NCI-H2107 (cell line): ENCODE data around the gene GPR153.
A peak's percentile ranks its signal among the peaks of the same experiment; 100 is the strongest.

ENCODE experiments used
- DNase-seq: peaks from one replicate; lab custom pipeline; 2025; lab: John Stamatoyannopoulos, UW

The GPR153 gene

GRCh38 chr1:6248161-6248776 lies 12.6 kb downstream of the GPR153 start:
- DNase-seq: no peak

DNA sequence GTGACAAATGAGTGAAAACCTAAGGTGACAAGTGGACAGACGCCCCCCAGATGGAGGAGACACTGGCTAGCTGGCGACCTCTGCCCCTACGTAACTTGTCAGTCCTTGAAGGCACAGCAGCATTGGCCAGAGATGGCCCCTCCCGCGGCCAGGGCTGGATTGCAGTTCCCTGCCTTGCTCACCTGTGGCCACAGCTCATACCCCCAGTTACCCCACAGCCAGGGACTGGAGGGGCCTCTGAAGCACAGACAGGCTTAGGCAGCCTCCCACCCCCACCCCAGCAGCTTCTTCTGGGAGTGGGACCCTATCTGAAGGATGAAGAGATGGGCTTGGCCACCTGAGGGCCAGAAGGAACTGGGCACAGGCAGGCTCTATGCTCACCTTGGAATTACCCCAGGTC lies 13.2 kb downstream of the GPR153 start:
- DNase-seq: no peak

DNA sequence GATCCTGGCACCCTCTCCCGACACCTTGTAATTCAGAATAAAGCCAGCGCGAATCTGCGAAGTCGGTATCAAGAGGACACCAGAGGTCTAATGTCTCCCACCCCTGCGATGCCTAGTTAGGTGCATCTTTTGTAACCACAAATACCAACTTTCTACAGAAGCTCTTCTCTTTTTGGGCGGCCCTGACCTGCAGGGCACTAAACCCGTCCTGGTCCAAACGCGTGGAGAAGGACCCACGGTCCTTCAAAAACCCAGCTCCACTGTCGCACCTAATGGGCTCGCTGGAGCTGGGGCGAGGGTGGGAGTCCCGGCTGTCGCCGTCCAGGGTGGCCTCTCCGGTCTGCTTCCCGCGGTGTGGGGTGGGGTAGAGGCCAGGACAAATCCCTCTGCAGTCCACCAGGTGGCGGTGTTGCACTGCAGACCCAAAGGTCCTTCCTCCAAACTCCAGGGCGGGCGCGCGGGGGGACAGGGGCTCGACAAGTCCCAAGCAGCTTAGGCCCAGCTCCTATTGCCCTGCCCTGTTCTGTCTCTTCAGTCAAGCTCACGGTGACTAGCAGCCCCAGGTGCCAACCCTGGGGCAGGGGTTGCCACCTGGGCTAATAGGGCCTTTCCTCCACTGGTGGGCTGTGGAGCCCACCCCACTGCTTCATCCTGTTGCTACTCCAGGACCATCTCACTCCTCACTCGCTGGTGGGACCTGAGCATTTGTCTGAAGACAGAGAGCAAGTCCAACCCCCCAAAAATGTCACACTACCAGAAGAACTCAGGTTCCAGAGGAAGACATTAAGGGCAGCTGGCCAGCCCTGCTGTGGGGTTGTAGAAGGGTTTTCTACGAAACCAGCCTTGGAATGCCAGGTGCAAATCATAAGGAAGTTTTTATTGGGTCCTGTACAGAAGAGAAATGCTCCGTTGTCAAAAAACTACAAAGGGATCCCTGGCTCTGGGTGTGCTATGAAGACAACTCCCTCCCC lies 14.1 kb downstream of the GPR153 start:
- peak; percentile 14 for DNase-seq

GRCh38 chr1:6245869-6246496 lies 14.9 kb downstream of the GPR153 start:
- no peak for DNase-seq

DNA sequence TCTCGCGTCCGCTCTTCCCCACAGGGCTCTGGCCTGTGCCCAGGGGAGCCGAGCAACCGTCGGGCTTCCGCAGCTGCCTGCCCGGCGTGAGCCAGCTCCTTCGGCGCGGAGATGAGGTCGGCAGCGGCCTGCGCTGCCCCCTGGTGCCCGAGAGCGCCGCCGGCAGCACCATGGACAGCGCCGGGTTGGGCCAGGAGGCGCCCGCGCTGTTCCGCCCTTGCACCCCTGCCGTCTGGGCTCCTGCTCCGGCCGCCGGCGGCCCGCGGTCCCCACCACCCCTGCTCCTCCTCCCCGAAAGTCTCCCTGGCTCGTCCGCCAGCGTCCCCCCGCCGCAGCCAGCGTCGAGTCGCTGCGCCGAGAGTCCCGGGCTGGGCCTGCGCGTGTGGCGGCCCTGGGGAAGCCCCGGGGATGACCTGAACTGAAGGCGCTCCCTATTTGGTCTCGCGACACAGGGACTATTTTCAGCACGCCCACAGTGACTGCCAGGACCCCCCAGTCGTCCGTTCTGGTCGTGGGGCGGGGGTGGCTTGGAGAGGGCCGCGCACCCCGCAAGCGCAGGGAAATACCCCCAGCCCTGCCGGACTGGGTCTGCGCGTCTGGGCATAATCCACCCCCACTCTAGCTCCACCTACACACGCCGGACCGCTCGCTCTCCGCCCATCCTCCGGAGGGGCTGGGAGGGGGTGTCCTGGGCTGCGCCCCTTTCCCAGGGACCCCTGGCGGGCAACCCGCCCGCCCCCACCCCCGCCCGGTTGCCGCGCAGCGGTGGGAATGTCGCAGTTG lies 15.6 kb downstream of the GPR153 start:
- DNase-seq: no peak

DNA sequence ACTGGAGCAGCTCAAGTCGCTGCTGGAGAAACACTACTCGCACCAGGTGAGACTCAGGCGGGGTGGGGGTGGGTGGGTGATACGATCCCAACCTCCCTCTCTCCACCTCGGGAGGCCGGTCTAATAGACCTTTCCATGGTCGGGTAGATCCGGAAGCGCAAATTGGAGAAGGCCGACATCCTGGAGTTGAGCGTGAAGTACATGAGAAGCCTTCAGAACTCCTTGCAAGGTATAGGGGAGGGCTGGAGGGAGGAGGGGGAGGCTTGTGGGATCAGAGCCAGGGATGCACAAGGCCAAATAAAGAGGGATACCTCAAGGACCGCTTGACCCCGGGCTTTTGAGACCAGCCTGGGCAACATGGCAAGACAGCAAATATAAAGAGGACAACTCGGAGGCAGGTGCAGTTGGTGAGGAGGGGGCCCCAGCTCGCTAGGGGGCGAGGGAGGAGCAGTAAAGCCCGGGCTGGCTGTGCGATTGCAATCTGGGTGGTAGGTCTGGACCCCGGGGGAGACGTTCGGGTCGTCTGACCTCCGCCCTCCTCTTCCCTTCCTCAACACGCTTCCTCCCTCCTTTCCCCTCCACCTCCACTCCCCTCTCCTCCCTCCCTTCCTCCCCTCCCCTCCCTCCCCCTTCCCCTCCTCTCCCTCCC lies 16.4 kb downstream of the GPR153 start:
- DNase-seq: no peak

- DNase-seq: no peak
Observed at GRCh38 chr1:6243993-6244392, 16.9 kb downstream of the GPR153 start, which contains the start of gene HES3. Gene HES3 (plus strand): TSS chr1:6244179. CDS start chr1:6244366, 187 bp downstream.

DNA sequence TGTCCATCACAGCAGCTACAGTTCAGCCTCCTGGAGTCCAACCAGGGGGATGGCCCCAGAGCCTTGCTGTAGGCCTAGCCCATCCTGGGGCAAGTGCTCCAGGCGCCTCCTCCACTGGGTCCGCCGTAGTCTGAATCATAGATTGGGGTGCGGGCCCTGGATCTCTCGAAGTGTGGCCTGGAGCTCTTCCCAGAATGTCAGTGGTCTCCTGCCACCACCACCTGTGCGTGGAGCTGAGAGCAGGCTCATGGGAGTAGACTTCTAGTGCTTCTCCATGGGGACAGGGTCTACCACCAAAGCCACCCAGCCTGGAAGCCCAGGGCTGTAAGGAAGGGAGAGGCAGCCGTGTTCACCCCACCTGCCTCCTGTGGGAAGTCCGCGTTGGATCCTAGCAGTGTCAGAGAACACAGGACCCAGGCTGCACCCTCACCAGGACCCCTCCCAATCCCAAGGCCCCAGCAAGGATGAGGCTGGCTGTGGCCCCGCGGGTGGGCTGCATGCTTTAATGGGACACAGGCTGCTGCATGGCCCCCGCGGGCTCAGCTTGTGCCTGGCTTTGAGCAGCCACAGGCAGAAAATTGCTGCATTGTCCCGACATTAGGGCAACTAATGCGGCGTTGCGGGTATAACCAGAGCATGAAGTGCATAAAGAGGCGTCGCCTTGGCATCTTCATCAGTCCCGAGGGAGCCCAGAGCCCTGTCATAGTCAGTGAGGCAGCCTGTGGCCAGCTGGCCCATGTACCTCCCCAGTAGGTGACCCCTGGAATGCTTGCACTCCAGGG lies 17.7 kb downstream of the GPR153 start:
- DNase-seq: no peak

GRCh38 chr1:6241887-6242740 lies 18.8 kb downstream of the GPR153 start:
- no peak for DNase-seq

DNA sequence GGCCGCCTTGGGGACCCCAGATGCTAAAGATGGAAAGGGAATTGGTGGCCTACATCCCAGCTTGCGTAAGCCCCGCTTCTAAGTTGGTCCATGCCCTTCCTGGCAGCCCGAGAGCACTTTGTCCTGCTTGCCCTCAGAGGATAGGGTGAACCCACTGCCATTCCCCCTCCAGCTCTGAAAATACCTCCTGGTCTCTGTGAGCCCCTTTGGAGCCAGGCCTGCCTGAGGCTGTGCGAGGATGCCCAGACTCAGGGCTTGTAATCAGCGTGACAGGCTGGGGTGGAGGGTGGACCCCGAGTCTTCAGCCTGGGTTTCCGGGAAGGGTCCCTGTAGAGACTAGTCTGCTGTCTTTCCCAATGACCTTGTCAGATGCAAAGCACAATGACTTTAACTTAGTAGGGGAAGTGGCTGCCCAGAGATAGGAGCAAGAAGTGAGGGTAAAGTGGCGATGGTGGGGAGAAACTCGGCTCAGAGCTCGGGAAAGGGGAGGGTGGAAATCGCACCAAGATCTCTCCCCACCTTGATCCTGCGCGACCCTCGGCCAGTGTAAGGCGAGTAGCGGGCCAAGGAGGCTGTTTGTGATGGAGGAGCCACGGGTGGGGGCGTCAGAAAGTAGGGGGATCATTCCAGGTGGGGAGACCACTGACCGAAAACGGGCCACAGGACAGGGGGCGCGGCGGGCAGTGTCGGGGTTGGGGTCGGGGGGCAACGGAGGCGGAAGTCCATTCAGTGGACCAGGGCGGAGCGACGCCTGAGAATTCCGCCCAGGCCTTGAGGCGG lies 19.6 kb downstream of the GPR153 start:
- no peak for DNase-seq

DNA sequence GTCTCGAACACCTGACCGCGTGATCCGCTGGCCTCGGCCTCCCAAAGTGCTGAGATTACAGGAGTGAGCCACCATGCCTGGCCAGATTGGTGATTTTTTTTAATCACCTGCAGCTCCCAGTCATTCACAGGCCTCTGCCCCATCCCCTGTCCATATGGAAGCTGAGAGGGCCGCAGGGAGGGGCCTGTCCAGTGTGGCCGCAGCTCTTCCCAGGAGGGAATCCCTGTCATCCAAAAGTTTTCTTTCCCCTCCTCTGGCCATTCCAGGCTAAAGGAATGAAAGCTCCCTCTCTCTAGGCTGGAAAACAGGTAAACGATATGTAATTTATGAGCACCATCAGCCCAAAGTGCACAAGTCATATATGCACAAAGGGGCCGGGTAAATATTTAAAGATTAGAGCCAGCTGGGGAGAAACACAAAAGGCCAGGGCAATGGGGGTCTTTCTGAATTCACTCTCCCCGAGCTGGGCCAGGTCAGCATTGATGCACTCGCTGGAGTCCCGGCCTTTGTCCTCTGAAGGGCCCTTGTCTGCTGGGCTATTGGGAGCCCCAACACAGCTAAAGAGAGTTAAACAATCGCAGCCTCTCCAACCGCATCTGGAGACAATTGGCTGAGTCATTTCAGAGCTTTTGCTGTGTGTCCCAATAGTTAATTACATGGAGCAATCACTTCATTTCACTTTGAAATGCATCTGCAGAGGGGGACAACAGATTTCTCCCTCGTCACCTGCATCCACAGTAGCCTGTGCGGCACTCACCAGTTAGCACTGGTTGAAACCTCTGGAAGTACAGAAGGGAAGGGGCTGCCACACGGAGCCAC lies 20.7 kb downstream of the GPR153 start:
- DNase-seq: no peak

- no peak for DNase-seq
Observed at GRCh38 chr1:6239213-6239752, 21.6 kb downstream of the GPR153 start.

DNA sequence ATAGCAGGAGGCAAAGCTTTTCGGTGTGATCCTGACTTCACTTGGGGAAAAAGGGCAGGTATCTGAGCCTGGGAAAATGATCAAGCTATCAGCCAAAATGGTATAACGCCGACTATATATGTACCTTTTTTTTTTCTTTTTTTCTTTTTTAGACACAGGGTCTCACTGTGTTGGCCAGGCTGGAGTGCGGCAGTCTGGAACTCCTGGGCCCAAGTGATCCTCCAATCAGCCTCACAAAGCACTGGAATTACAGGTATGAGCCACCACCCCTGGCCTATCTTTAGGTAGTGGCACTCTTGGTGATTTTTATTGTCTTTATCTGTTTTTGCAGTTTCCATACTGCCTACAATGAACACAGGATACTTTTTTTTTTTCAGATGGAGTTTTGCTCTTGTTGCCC lies 23.8 kb downstream of the GPR153 start:
- DNase-seq: no peak

- no peak for DNase-seq
Observed at GRCh38 chr1:6235296-6235677, 25.6 kb downstream of the GPR153 start.

- no peak for DNase-seq
Observed at GRCh38 chr1:6234502-6235295, 26.2 kb downstream of the GPR153 start.

DNA sequence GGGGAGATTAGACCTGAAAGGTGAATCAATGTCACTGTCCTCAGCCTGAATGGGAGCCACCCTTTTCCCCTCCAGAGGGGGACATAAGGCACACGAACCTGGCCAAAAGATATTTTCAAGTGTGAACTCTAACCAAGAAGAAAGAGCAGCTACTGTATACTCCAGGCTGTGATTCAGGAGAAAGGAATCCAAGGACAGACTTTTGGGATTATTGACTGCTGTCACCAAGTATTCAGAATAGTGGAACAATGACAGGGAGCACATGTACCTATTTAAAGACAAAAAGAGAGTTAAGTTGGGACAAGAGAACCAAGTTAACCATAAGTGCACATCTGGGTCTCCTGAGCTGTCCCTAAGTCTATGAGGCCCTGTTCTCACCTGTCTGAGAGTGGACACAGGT lies 27.5 kb downstream of the GPR153 start:
- DNase-seq: no peak

- DNase-seq: no peak
Observed at GRCh38 chr1:6225651-6226050, 35.2 kb downstream of the GPR153 start.
